ENCODE measurements around the gene DNAJB8.

DNA sequence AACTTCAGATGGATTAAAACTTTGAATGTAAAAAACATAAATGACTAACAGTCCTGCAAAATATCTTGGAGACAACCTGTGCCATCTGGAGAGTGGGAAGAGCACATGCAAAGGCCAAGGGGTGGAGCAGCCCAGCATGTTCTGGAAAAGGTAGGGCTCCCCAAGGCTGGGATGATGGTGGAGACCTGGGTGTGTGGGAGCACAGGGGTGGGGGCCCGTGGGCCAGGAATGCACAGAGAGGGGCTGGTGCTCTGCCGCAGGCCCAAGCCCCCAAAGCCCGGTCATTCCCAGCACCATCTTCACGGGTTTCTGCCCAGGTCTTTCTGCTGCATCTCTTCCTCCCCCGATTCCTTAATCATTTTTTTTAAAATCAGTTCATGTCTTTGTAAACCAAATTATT lies 36.0 kb upstream of the DNAJB8 start:
- TF ChIP-seq, protein P1, sequence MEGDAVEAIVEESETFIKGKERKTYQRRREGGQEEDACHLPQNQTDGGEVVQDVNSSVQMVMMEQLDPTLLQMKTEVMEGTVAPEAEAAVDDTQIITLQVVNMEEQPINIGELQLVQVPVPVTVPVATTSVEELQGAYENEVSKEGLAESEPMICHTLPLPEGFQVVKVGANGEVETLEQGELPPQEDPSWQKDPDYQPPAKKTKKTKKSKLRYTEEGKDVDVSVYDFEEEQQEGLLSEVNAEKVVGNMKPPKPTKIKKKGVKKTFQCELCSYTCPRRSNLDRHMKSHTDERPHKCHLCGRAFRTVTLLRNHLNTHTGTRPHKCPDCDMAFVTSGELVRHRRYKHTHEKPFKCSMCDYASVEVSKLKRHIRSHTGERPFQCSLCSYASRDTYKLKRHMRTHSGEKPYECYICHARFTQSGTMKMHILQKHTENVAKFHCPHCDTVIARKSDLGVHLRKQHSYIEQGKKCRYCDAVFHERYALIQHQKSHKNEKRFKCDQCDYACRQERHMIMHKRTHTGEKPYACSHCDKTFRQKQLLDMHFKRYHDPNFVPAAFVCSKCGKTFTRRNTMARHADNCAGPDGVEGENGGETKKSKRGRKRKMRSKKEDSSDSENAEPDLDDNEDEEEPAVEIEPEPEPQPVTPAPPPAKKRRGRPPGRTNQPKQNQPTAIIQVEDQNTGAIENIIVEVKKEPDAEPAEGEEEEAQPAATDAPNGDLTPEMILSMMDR (conservative IDR thresholded peaks at IDR 0.05; ENCODE audit: low read length) = no peak
- TF ChIP-seq EZH2phosphoT487 (IDR thresholded peaks at IDR 0.05; ENCODE audit: borderline replicate concordance, low read depth, low read length) = no peak
